Activated T-helper 1 cell treated with anti-CD3 and anti-CD28 coated beads, Interleukin-2, amount 50 U/mL, for 16 hours (primary cell): Measurements from ENCODE around the gene RPL3.
"Not testable (repeated sequence)": the region's sequence is repeated elsewhere in the genome, so short reads cannot be mapped to it uniquely, and the experiment has no call there.

Experiments used
- DNase-seq, 2 donors: peaks; one replicate each; pipeline ENCODE4 v3.0.0-alpha.2; 2020; ENCODE audit warnings: low read depth in 1 of 2, low spot score in 1 of 2

Gene RPL3

GRCh38 chr22:39351689-39352214 is 32.3 kb upstream of the RPL3 start:
- no peak for DNase-seq

- DNase-seq, result no peak
These were observed 31.6 kb upstream of the RPL3 start for GRCh38 chr22:39350757-39351688.

- no peak for DNase-seq
These were observed 30.7 kb upstream of the RPL3 start, which contains the start of gene SYNGR1 for GRCh38 chr22:39349967-39350726. SYNGR1 (plus strand) TSS chr22:39349991; CDS start chr22:39350011, 20 bp downstream.

- no peak for DNase-seq
These were observed 30.1 kb upstream of the RPL3 start for GRCh38 chr22:39349506-39349966.

- DNase-seq, result no peak
These were observed 29.6 kb upstream of the RPL3 start for GRCh38 chr22:39348909-39349505.

- DNase-seq, result no peak
These were observed 25.8 kb upstream of the RPL3 start for GRCh38 chr22:39345231-39345630.

GRCh38 chr22:39344046-39344390 is 24.6 kb upstream of the RPL3 start:
- no peak for DNase-seq

GRCh38 chr22:39343259-39344045 is 24.0 kb upstream of the RPL3 start:
- DNase-seq, result peak in 1 of 2 donors; percentile 15

- DNase-seq, result no peak
These were observed 21.8 kb upstream of the RPL3 start for GRCh38 chr22:39341179-39341578.

- not testable (repeated sequence) for DNase-seq
These were observed 20.4 kb upstream of the RPL3 start for GRCh38 chr22:39339775-39340174.

- no peak for DNase-seq
These were observed 17.0 kb upstream of the RPL3 start for GRCh38 chr22:39336411-39336810.

GRCh38 chr22:39332441-39333064 is 13.1 kb upstream of the RPL3 start:
- DNase-seq, result no peak

- not testable (repeated sequence) for DNase-seq
These were observed 11.1 kb upstream of the RPL3 start for GRCh38 chr22:39330553-39330952.

GRCh38 chr22:39327995-39328754 is 8.8 kb upstream of the RPL3 start:
- DNase-seq, result no peak

- DNase-seq, result no peak
These were observed 6.0 kb upstream of the RPL3 start for GRCh38 chr22:39325392-39325932.

GRCh38 chr22:39320616-39321029 is 1.2 kb upstream of the RPL3 start:
- DNase-seq, result not testable (repeated sequence)

- DNase-seq, result no peak
These were observed 728 bp downstream of the RPL3 start for GRCh38 chr22:39318507-39319283.

GRCh38 chr22:39317775-39318506 is 1.5 kb downstream of the RPL3 start:
- DNase-seq, result no peak
